HG02870 (cell line): ENCODE measurements around the gene C6orf132.

Experiments used
- ATAC-seq: cut with Tn5 transposase; IDR thresholded peaks from one replicate; pipeline ENCODE4 v1.9.1; 2021; ENCODE audit warnings: mild to moderate bottlenecking, moderate library complexity; ENCODE audit not compliant: unreplicated experiment

C6orf132 gene

DNA sequence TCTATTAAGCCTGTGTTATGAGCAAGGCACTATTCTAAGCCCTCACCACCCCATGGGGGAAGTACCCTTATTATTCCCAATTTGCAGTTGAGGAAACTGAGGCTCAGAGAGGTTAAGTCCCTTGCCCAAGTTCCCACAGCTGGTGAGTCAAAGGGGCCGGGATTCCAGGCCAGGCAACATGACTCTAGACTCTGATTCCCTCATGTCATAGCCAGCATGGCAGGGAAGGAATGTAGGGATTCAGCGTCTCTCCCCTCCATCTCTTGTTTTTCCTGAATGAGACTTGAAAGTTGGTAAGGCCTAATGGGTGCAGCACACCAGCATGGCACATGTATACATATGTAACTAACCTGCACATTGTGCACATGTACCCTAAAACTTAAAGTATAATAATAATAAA is 6.7 kb downstream of the C6orf132 start:
- ATAC-seq: no peak

DNA sequence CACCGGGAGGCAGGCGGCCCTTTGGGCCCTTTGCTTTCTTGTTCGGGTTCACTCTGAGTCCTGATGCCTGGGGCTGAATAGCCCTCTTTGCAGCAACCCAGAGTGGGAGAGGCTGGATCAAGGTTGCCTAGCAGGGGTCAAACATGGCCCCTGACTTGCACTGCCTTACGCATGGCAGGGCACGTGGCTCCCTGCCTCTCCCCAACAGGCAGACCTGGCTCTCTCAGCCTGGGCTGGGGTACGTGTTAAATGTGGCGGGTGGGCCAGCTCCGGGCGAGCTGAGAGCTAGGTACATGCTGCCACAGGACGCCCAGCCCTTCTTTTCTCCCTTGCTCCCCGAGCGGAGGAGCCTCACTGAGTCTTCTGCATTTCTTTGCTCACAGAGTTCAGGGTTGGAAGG is 7.3 kb downstream of the C6orf132 start:
- no peak for ATAC-seq

DNA sequence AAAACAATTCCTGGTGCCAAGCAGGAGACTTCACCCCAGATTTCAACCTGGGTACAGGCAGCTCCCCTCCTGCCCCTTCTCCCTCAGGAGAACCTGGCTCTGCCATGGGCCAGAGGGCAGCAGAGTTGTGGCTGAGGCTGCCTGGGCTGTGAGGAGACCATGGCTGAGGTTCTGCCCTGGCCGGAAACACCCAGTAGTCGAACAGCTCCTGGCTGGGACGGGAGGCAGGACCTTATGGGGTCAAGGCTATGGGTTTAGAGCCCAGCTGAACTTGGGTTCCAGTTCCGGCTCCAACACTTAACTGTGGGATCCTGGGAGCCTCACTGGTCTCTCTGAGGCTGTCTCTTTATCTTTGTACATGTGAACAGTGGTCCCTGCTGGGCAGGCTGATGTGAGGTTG is 8.5 kb downstream of the C6orf132 start:
- no peak for ATAC-seq

DNA sequence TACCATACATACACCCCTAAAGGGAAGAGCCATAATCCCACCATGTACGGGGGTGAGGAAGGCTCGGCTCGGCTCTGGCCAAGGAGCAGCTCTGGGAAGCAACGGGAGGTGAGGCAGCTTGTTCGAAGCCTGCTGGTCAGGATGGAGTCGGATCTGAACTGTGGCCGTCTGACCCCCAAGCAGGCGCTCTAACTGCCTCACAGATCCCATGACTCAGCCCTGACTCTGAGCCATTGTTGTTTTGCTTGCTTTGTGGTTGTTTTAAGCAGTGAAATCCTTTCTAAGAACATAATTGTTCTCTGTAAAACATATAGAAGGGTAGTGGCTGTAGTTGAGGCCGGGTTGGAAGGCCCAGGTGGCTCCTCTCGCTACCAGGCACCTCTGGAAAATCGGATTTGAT is 10.9 kb downstream of the C6orf132 start:
- no peak for ATAC-seq

DNA sequence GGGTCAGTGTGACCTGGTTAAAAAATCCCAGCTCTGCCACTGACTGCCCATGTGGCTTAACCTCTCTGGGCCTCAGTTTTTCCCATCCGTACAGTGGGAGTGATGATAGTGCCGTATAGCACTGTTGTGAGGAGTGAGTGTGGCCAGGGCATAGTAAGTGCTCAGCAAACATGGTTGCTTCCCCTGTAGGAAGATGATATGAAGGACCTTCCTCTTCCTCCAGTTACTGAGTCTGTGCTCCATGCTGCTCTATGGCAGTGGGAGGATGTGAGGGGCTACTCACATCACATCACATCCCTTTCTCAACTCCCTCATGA is 13.1 kb downstream of the C6orf132 start:
- no peak for ATAC-seq

DNA sequence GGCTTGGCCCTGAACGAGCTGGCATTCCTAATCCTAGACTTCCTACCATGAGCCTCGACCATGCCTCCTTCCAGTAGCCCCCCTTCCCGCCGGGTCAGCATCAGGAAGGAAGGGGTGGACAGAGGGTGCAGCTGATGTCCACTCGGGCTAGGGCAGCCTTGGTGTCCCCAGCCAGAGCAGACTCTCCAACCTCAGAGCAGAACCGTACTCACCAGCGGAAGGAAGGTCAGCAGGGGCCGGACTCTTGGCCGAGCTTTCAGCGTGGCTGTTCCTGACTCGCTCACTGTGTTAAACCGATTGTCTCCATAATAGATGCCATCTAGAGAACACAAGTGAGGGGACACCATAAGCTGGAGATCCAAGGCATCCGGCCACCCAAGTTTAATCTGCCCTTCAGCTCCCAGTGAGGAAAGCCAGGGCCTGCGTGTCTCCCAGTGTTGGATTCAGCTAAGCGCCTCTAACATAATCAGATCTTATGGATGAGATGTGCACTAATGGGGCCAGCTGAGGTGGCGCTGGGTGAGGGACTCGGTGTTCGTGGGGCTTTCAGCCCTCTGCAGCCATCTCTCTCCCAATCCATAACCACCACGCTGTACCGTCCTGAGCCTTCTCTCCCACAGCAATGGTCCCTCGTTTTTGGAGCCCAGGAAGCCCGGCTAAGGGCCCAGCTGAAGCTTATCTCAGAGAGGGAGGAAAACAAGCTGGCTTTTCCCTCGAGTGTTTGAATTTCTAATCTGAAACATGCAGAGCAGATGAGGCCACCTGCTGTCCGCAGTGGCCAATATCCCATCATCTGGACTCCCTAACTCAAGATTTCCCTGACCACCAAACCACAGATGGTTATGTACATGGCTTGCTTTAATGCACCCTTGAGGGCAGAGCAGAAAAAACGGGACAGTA is 13.7 kb downstream of the C6orf132 start:
- ATAC-seq: no peak

DNA sequence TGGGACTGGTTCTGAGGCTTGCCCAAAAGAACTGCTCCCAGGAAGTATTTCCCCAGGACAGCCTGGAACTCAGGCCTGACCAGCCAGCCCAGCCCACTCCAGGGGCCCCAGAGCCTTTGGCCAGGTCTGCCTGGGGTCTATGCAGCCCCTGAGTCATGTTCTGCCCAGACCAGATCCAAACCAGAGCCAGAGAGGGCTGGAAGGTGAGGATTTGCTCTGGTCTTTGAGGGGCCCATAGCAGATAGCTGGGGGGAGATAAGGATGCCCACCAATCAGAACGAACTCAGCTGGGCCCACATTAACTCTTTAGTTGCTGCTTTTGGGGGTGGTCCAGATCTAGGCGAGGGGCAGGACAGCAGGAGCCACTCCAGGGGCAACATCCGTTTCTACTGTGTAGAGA is 16.8 kb downstream of the C6orf132 start:
- ATAC-seq: no peak

DNA sequence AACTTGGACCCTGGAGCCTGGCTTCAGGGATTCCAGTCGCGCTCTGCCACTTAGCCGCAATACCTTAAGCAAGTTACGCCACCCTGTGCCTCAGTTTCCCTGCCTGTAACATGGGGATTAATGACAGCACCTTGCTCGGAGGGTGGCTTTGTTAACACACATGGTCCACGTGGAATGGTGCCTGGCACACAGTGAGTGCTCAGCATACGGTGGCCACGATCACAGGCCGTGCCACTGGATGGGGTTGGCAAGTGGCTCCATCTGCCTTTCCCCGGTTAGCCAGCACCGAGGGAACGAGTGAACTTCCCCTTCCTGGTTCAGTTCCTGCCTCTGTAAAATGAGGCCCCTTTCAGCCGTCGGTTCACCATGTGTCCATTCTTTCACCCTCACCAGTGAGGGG is 17.2 kb downstream of the C6orf132 start:
- no peak for ATAC-seq

DNA sequence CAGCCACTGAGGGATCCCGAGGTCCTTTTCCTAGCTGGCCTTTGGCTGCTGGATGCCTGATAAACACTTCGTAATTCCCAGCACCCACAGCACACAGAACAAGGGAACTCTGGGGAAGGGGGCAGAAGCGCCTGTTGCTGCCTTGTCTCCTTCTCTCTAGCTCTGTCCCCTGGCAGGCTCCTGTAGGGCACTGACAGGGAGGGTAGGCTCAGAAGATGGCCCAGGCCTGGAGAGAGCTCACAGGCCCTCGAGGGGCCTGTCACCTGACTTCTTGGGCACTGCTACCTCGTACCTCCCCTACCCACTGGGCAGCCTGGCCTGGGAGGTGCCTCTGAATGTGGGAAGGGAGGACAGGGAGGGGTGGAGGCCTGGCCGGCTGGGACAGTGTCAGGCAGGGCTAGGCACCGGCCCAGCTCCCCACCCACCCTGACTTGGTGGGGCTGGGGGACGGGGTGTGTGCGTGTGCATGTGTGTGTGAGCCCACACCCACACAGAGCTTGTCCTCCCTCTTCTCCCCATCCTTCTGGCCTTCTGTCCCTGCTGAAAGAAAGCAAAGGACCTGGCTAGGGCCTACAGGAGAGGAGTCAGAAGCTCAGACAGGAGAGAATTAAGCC is 18.1 kb downstream of the C6orf132 start:
- ATAC-seq: no peak

DNA sequence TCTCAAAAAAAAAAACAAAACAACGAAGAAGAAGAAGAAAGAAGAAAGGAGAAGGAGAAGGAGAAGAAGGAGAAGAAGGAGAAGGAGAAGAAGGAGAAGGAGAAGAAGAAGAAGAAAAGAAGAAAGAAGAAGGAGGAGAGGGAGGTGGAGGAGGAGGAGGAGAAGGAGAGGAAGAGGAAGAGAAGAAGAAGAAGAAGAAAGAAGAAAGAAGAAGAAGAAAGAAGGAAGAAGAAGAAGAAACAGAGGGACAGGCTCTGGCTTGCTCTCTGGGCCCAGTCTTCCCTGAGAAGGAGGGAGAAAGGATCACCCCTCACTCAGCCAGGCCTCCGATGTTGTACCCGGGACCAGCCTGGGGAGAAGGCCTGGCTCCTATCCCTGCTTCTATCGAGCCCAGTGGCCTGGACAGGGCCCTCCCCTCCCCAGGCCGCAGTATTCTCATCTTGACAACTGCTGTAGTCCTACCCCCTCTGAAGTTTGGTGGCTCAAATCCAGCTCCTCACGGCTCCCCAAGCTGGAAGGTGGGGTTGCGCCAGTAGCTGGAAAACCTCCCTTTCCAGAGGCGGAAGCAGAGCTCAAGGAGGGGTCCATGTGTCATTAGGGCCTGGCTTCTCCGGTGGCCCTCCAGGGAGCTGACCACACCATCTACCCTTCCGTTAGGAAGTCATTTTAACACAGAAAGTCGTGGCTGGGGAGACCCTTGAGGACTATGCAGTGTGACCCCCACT is 18.9 kb downstream of the C6orf132 start:
- no peak for ATAC-seq

DNA sequence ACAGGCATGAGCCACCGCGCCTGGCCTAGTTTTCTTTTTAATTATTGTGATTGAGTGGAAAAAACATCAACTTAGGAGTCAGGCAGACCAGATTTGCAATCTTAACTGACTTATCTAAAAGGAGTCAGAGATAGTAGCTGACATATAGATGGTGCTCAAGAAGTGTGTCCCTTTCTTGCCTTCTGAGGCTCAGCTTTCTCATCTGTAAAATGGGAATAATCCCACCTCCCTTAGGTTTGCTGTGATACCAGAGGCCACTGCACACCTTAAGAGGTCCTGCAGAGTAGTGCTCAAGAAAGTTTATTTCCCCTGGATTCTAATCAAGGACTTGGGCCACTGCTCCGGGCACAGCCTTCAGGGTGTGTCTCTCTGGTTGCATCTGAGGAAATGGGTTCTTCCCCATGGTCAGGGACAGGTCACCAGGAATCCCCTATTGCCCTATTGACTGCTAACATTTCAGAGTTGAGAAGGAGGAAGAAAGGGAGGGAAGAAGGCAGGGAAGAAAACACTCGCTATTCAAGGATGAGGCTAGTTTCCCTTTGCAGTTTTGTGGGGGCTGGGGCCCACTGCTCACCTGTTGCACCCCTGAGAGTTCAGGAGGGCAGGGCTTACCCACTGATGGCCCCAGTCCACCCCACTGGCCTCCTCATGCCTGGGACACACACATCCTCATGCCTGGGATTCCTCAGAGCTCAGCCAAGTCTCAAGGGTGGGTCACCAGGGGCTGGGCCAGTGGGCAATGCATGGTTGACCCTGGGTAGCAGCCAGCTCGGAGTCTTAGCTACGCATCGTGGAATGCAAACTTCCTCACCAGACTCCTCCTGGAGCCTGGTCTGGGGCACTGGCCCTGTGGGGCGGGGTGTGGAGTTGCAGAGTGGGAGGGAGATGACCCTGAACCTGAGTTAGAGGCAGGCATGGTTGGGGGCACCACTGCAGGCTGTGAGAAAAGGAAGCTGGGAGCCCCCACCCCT is 21.2 kb downstream of the C6orf132 start:
- no peak for ATAC-seq

DNA sequence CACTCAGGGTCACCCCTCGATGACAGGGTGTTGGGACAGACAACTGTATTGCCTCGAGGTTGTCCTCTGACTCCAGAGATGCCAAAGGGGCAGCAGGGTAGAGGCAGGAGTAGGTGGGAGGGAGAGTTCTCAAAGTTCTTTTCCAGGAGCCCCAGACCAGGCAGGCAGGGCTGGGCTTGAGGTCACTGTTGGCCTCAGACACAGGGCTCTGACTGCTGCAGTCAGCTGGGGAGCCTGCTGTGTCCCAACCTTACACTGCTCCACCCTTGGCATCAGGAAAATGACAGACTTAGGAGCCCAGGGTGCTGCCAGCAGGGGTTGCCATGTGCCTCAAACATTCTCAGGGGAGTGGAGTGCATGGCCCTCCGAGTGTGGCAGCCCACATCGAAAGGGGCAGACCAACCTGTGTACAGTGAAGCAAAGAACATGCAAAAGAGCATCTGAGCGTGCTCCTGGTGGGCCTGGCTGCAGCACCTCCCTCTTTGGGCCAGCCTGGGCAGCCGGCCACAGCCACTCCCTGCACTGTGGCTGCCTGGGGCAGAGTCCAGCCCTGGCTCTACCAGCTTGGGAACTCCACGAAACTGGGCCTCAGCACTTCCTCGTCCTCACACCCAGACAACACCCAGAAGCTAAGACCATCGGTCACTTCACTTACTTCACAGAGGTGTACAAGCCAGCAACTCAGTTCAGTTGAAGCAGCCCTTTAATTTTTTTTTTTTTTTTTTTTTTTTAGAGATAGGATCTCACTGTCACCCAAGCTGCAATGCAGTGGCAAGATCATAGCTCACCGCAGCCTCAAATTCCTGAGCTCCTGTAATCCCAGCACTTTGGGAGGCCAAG is 24.0 kb downstream of the C6orf132 start:
- ATAC-seq: no peak

DNA sequence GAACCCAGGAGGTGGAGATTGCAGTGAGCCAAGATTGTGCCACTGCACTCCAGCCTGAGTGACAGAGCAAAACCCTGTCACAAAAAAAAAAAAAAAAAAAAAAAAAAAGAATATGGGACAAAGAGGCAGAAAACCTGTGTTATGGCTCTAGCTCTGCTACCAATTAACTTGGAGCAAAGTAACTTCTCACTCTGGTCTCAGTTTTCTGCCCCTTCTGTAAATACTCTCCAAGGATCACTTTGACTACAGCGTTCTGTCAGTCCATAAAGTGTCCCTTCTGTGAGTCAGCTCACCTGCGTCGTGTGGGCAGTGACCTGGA is 24.6 kb downstream of the C6orf132 start:
- no peak for ATAC-seq

DNA sequence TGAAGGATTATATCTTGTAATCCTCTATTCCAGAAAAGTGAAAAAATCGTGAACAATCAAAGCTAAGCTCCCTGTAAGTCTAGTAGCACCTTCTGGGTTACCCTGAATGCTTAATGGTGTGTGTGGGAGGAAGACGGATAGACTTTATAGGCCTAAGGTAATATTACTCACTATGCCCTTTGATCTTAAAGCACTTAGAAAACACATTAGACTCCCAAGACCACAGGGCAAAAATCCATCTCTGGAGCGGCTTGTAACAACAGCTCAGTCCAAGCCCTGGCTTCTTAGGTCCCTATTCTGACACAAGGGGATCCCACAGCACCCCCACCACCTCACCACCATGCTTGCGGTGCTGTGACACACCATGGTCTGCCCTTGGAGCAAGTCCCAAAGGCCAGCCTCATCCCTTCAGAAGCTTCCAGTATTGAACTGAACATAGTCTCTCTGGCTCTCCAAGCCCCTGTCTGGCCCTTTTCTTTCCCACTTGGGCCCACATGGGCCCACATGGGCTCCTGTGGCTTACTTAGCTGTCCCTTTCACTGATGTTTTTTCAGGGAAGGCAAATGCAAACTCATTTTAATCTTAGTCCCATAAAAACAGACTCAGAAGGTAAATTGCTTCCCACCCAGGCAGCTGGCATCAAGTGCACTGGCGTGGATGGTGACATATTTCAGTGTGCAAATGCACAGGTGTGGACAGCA is 28.3 kb downstream of the C6orf132 start:
- ATAC-seq: no peak

DNA sequence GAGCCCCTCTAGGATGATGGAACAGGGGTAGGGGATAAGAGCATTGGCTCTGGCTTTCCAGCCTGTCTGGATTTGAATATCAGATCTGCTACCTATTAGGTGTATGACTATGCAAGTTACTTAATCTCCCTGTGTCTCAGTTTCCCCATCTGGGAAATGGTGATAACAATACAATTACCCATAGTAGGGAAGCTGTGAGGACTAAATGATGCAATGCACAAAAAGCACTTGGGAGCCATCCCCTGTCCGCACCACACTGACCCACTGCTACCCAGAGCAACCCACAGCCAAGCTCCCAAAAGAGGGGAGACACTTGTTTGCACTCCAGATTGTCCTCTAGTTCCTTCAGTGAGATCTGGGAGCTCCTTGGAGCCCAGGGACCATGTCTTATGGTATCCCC is 30.1 kb downstream of the C6orf132 start:
- ATAC-seq: no peak

DNA sequence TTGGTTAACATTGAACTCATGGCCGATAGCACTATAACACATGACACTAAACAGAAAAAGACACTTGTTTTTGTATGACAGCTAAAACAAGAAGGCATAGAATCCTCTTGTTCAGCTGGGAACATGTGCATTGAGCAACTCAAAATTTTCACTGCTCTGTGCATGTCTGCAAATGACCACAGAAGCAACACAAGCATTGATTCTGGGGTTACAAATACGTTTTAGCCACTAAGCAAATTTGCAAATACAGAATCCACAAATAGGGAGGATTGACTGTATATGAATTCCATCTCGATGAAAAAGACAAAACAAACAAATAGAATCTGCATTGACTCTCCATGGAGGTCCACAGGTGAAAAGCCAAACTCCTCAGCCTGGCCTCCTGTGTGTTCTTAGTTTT is 31.7 kb downstream of the C6orf132 start:
- no peak for ATAC-seq

DNA sequence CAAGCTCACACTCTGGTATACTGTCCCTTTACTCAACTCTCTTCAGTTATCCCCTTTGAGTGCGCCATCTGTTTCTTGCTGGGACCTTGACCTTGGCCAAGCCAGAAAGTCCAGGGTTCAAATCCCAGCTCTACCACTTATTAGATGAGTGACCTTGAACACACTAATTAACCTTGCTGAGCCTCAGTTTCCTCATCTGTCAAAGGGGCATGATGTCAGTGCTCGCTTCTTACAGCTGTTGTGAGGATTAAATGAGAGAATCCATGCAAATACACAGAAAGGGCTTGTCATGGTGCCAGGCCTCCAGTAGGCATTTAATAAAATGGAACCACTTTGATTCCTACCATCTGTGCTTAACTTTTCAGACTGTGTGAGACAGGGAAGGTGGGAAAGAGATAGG is 34.3 kb downstream of the C6orf132 start:
- no peak for ATAC-seq

DNA sequence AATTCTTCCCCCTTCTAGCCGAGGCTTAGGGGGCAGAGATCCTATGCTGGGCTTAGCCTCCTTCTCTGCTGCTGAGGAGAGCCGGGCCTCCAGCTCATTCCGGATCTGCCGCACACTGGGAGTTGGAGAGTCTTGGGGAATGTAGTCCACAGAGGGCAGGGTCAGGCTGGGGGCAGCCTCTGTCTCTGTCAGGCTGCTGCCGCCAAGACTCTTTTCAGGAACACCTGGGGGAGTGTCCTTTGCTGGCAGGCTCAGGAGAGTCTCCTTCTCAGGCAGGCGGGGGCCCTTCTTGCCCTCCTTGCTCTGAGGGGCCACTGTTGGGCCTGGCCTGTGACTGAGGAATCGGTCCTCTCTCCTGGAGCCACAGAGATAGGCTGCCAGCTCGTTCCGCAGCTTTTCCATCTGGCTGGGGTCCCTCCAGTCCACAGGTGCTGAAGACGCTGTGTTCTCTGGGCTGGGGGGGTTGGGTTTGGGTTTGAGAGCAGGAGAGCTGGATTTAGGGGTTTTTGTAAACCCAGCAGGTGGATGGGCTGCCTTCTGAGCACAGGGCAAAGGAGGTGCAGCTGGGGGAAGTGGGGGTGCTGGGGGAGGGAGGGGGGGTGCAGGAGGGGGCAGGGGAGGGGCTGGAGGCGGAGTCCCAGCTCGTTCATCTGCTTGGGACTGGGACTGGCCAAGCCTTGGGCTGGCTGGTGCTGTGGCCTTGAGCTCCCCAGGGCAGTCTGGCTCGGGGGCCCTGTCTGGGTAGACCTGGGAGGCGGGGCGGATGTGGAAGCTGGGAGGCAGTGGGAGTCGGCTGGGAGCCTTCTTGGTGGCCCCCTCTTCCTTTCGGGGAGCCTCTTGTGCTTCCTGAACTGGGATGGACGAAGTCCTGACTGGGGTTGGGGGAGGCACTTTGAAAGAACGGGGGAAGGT is 36.1 kb downstream of the C6orf132 start:
- ATAC-seq: no peak

DNA sequence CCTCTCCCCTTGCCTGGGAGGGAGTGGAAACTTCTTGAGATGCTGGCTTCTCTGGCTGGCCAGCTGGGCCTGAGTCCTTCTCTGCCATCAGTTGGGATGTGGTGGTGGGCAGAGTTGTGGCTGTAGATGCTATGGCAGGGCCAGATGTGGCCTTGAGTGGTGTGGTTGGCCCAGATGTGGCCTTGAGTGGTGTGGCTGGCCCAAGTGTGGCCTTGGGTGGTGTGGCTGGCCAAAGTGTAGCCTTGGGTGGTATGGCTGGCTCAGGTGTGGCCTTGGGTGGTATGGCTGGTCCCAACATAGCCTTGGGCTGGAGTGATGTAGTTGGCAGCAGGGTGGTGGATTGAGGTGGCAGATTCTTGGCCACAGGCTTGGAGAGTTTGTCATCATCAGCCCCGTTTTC is 36.7 kb downstream of the C6orf132 start:
- ATAC-seq: no peak
